HG03097 (cell line): ENCODE data around the gene SLC22A3.
"Not testable (repeated sequence)": the region's sequence is repeated elsewhere in the genome, so short reads cannot be mapped to it uniquely, and the experiment has no call there.

Experiments
- ATAC-seq: cut with Tn5 transposase; IDR thresholded peaks from one replicate; pipeline ENCODE4 v1.9.1; 2021; ENCODE audit not compliant: unreplicated experiment, low FRiP score

Gene SLC22A3

DNA sequence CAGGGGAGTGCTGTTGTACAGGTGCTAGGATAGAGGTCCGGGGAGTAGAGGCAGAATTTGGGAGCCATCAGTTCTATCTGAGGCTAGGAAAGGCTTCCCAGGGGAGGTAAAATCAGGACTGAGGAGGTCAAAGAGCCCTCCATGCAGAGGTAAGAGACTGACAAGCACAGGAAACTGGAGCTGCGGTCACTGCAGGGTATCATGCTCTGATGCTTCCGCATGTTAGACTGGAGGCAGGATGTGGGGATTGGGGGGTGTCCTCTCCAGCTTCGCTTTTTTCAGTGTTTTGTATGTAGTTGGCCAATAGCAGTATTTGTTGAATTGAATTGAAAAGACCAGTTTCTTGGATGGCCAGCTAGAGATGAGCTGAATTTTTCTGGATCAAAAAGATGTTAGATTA lies 87.8 kb downstream of the SLC22A3 start:
- ATAC-seq, result no peak

DNA sequence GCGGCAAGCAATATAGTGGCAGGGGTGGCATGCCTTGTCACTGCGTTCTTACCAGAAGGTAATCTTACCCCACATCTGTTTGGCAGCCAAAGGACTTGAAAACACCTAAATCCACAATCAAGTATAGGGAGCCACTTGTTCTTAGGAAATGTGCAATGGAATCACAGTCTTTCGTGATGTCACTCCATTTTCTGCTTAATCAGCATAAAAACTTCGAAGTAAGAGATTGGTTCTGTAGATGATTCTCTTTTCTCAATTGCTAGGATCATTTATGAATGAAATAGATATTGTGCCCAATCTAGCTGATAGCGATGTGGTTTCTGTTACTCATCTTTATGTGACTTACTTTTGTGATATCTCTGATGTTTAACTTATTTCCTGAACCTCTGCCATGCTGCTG lies 89.0 kb downstream of the SLC22A3 start:
- no peak for ATAC-seq

DNA sequence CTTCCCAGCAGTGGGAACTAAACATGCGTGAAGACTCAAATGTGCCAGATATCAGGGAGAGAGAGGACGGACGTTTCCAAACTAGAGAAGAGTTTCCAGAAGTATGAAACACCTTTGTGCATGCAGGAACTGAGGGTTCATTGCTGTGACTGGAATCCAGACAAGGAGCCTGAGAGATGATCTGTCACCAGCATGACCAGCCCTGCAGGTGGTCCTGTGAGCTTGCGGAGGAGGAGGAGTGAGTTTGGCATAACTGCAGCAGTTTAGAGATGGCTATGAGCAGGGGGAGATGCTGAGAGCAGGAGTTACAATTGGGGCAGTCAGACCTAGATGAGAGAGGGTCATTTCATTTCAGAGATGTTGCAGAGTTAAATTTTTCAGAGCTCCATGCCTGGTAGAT lies 89.6 kb downstream of the SLC22A3 start:
- ATAC-seq, result no peak

DNA sequence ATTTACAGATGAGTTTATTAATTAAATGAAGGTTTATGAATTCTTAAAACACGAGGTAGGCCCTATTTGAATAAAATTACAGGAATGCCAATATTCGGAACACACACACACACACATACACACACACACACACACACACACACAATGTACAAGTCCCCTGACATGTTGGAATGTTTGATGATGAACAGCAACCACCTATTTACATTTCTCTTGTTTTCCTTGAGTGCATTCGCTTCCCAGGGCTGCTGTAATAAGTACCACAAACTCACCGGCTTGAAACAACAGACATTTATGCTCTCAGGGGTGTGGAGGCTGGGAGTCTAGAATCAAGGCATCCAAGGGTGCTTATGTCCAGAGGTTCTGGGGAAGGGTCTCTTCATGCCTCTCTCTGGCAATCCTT lies 90.3 kb downstream of the SLC22A3 start:
- no peak for ATAC-seq

DNA sequence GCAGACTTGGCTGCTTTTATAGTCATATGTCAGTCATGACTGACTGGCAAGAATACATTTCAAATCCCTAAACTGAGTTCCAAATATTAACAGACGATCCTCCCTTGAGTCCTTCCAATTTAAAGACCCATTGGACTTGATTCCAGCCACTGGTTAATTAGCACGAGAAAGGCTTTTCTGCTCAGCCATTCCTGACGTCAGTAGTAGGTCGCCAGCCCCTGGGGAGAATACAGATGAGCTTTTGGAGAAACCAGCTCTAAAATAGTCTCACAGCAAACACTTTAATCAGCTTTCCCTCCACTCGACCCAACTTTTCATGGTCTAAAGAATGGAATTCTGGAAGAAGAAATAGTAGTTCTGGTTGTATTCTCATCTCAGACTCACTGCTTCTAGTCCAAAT lies 91.6 kb downstream of the SLC22A3 start:
- ATAC-seq, result no peak

DNA sequence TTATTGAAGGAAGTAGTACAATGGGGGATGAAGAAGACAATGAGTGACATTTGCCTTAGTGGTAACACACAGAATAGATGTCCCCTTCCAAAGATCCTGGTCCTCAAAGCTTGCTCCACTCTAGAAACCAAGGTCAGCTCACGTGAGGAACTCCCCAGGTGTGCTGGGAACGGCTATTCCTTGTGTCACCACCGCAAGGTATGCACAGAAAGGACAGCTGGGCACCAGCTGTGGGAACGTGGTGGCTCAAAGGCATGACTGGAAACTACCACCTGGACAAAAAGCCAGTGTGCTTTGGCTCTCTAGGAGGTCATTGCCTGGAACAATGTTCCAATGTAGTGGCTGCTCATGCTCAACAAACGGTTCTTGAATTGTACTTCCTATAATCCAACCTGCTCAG lies 94.0 kb downstream of the SLC22A3 start:
- ATAC-seq, result no peak

DNA sequence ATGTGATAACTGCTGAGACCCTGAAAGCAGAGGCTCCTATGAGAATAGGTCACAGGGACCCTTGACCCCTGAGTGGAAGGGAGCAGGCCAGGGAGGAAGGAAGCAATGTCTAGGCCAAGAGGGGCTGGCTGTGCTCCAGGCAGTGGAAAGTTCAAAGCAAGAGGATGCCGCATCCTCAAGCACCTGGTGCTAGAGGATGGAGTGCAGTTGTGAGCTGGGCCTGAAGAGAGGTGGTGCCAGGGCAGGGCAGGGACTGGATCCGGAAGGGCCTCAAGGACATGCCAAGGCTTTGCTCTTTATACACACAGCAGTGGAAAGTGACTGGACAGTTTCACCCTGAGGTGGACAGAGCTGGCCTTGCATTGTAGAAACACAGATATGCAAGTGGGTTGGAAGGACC lies 97.0 kb downstream of the SLC22A3 start:
- ATAC-seq, result no peak

DNA sequence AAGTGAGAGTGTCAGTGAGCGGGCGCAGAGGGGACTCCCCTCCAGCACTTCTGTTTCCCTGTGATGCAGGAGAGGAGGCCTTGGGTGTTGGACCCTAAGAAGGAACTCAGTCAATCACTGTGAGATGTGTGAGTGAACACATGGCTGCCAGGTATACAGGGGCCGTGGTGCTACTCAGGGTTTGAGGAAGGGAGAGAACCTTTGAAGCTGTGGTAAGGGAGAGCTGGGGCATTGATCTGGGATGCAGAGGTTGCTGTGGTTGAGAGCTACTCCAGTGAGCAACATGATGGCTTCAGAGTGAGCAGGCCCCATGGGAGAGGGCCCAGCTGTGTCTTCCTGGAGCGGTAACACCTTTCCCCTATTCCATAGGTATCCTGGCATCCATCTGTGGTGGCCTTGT lies 99.2 kb downstream of the SLC22A3 start:
- no peak for ATAC-seq

DNA sequence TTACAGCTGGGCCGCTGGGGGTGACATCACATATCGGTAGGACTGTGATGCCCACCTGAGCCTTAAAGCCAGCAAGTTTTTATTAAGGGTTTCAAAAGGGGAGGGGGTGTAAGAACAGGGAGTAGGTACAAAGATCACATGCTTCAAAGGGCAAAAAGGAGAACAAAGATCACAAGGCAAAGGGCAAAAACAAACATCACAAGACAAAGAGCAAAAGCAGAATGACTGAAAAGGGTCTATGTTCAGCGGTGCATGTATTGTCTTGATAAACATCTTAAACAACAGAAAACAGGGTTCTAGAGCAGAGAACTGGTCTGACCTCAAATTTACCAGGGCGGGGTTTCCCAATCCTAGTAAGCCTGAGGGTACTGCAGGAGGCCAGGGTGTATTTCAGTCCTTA lies 101.6 kb downstream of the SLC22A3 start:
- ATAC-seq, result not testable (repeated sequence)

DNA sequence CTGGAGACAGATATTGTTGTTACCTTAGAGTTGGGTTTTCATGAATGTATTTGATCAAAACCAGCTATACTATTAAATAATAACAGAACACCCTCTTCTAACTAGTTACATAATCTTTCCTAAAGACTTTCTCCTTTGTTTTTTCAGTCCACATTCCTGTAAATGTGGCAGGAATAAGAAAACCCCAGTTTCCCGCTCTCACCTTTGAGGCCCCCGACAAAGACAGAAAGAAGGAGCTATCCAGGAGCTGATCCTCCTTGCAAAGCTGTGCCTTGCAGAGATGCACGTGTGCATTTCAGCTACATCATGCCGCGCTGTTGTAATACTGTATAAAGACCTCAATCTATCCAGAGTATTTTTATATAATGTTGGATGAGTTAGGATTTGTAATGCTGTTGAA lies 102.7 kb downstream of the SLC22A3 start:
- ATAC-seq, result no peak

DNA sequence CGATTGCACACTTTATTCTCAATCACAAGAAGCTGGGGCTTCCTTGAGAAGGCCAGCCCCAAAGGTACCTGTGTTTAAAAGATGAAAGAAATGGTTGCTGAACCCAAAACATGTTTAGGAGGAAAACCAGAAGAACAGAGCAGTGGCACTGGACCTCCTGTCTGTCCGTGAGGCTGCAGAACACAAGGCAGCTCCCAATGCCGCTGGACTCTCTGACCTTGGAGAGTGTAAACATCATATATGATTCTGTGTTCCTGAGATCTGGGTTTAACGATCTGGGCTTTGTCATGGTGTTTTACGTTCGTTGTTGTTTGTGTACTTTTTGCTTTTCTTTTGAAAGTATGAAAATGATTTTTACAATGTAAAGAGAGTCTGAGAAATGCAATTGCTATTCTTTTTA lies 106.1 kb downstream of the SLC22A3 start:
- no peak for ATAC-seq

DNA sequence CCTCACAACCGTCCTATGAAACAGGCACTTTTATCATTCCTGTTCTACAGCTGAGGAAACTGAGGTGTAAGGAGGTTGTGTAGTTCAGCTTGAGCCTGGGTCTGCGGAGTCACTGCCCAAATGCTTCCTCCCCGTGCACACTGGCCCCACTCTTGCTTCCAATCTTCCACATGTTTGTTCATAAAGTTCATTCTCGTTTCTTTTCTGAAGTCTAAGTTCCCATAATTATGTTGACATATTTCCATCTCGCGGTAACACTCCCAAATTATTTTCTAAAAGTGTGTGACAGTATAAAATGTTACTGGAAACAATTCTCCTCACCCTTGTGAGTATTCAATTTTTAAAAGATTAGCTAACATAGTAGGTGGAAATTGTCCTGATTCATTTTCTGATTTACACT lies 106.9 kb downstream of the SLC22A3 start:
- ATAC-seq, result no peak

DNA sequence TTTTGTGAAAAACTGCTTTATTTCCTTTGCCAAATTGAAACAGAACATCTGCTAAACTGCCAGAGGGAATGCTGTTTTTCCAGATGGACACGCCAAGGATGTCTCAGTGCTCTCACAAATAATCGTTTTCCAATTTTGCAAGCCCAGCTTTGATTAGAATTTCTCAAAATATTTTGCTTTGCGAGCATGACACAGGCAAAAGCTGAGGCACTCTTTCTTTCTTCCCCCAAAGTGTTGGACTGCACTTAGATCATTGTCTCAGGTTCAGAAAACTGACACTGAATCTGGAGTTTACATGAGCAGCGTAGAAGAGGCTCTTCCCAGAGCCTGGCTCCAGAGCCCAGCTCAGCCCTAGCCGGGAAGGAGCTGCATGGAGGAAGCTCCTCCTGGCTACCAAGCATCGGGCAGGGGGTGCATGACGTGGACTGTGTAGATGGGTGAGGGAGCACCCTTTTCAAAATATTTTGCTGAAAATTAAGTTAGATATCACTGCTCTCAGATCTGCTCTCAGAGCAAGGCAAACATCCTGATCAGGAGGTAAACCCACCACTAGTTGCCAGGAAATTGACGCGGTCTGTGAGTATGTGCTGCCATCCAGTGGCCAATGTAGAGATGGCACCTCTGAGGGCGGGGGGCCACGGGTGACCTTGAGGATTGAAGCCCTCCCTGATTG lies 107.5 kb downstream of the SLC22A3 start:
- ATAC-seq, result no peak

DNA sequence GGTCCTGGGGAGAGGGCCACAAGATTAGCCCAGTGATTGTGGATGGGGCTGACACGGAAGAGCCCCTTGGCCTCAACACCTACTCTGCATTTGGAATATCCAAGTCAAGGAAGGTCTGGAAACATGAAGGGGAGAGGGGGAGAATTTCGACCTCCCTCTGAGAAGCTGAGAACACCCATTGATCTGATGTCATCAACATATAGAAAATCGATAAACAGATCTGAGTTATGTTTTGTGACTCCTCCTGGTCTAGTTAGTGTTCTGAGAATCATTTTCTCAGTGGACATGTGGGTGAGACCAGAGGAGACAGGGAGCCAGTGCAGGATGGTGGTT lies 108.0 kb downstream of the SLC22A3 start:
- no peak for ATAC-seq

DNA sequence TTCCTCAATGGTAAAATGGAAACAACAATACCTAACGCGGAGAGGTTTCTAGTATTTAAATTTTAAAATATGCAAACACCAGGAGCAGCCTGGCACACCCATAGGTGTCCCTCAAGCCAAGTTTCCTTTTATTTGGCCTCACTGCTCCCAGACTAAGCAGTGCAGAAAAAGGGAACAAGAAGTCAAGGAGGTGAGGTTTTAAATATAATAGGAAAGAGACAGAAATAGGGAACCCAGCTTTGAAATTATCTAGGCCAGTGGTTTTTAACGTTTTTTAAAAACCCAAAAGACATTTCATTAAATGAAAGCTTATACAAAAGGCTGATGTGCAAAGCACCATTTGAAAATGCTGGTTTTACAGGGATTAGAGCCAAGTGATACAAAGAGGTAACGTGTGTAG lies 109.6 kb downstream of the SLC22A3 start:
- ATAC-seq, result no peak

DNA sequence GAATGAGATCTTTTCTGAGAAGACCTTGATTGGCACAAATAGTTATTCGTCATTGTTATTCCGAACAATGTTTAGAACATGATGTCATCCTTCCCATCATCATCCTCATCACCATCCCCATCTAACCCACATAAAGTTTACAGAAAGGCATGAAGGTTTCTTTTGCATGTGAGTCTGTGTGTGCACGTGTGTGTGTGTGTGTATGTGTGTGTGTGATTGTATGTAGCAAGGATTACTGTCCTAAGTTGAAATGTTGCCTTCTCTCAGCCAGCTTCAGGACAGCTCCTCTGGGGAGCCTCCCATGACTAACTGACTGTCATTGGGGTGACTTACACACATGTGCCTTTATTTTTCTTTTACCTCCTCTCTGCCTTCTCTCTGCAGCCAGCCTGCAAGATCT lies 113.5 kb downstream of the SLC22A3 start:
- ATAC-seq, result no peak

DNA sequence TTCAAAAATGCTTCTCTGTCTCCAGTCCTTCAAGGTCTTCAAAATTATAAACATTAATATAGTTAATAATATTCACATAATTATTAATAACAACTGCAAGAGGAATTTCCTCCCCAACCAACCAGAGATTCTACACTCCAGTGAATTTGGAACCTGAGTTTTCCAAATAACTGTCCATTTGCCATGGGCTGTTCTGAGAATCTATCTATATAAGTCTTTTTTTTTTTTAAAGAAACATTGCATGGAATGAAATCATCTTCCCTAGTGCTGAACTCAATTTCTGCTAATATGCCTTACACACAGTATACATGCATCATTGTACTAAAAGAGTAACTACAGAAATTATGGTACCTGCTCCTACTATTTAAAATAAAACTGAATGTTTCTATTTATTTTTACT lies 113.9 kb downstream of the SLC22A3 start:
- ATAC-seq, result peak; percentile 23

DNA sequence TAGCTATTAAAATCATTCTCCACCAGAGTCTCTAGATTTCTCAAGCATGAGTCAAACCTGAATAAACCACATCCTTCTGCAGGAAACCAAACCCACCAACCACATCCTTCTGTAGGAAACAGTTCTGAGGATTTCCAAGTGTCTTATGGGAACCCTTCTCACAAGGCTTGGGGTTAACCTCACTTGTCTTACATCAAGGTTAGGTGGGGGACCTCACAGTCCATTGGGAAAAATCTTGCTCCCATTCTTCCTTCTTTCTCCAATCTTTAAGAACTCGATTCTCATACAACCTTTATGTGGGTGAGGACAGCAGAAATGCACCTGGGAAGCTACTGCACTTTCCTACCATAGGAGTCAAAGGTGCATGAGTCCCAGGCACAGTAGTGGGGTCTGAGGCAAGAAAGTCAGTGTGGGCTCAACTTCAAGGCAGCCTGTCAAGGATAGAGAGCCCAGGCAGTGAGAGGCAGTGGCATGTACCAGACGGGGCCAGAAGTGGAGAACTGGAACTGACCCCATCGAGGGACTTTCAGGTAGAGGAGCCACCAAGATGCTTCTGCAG lies 114.5 kb downstream of the SLC22A3 start:
- ATAC-seq, result peak; percentile 96

DNA sequence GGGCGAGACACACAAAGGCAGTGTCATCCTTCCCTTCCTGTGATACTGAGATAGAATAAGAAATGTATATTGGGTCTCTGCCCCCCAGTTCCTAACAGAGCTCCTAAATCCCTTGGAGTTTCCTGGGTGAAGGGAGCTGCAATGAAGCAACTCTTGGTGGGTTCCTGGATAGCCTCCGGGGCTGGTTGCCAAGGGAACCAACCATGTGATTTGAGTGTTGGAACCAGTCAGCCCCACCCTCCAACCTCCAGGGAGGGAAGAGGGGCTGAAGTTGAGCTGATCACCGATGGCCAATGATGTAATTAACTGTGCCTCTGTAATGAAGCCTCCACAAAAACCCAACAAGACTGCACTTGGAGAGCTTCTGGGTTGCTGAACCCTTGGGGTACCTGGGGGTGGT lies 116.6 kb downstream of the SLC22A3 start:
- ATAC-seq, result no peak

DNA sequence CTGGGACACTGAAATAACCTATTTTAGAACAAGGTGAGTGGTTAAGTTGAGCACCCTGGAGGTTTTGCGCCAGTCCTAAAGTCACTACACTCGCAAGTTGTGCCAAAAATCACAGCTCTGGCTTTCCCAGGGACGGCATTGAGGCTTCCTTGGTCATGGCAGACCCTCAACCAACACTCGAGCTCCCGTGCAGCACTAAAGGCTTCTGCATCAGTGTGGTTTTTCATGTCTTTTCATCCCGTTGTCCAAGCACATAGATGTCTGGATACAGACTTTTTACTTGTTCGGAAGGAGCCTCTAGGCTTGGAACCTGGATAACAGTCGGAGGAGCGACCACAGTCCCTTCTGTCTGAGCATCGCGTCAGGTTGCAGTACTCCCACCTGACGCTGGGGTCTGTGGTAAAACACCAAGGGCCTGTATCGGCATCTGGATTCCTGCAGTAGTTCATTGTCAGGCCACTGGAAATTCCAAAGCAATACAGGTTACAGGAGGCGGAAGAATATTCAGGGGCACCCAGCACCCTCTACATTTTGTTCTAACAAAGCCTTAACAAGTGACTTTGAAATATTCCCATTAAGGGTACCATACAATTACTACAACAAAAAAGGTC lies 119.2 kb downstream of the SLC22A3 start:
- not testable (repeated sequence) for ATAC-seq

DNA sequence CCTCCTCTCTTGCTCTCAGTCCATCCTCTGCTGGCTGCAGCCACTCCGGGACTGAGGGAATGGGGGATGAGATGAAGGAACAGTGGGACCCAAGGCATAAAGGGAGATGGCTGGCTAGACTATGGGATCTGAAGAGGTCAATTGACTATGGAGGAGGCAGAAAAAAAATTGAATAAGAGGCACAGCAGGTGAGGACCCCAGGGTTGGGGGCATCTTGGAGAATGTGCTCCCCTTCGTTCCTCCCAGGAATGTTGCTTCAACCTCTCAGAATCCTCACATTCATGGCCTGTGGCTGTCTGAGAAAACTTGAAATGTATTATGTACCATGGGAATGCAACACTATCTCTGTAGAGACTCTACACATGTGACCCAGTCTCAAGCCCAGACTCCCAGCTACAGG lies 121.0 kb downstream of the SLC22A3 start:
- no peak for ATAC-seq

DNA sequence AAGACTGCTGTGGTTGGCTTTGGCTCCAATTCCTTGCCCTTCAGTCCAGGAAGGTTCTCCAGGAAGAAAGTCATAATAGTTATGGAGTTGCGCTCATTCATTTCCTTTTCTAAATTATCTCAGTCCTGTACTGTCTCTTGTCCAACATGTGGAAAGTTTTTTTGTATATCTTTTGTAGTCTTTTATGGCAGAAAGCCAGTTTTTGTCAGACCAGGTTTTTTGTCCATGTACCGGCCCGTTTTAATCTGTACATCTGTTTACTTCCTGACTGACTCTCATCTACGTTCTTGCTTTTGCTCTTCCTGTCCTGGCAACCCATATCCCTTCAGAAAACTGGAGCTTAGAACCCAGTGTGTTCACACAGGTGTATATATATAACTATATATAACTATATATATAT lies 127.9 kb downstream of the SLC22A3 start:
- ATAC-seq, result not testable (repeated sequence)

DNA sequence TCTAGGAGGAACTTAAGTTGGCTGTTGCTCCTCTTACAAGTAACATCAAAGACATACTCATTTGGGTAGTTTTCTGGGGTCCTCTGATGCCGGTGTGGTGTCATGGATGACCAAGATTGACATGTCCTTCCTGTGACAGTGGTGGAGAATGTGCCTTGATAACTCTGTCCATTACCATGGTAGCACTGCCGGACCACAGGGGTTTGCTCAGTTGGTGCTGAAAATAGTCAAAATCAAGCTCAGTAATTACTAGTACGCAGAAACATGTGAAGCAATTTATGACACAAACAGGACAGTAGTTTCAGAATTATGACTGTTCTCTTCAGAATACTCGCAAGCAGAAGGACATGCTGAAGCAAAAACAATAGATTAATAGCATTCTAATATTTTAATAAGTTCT lies 128.9 kb downstream of the SLC22A3 start:
- not testable (repeated sequence) for ATAC-seq
